ENCODE measurements around the gene NEURL1. TPM values are rescaled to one million over a fixed set of nuclear protein-coding genes. Genes with fewer than 3 reads are reported as not detected.

Gene NEURL1
- total RNA-seq, 2 experiments from 2014 or later, result 1.1 TPM

GRCh38 chr10:103551619-103552602 is 58.4 kb downstream of the NEURL1 start:
- Mint-ChIP-seq H3K4me1 (ENCODE audit: low read depth) (peaks cover 12% of the 10 kb centered on the region), H3K27ac (no peak overlapping the region), H3K27me3 (ENCODE audit: low read depth) (peaks cover 25% of the 10 kb centered on the region), H3K9me3 (ENCODE audit: insufficient read depth) (no peaks in the 10 kb centered on the region), H3K4me3 (no peak overlapping the region), H3K36me3 (ENCODE audit: low read depth) (no peaks in the 10 kb centered on the region)
- DNase-seq, result no peak
- CTCF ChIA-PET, result interaction anchor here (1.5 to 2.0 kb wide), 2 partner anchors 9 to 12 kb away, joined by 4 to 7 read pairs; no protein-coding TSS in a partner anchor
- POLR2A ChIA-PET, result interaction anchor here (0.7 kb wide), 1 partner anchor 9 kb away, joined by 3 read pairs; no protein-coding TSS in a partner anchor
- no peak for ATAC-seq

- H3K9me3 Mint-ChIP-seq (ENCODE audit: insufficient read depth), result no peaks in the 10 kb centered on the region
- CTCF ChIA-PET, result interaction anchor here (1.2 to 2.0 kb wide), 3 partner anchors 10 to 660 kb away, joined by 3 to 7 read pairs (median 4); no protein-coding TSS in a partner anchor
- H3K4me3 Mint-ChIP-seq, result no peak overlapping the region
- peaks cover 12% of the 10 kb centered on the region for H3K4me1 Mint-ChIP-seq (ENCODE audit: low read depth)
- DNase-seq, result no peak
- H3K27me3 Mint-ChIP-seq (ENCODE audit: low read depth), result peaks cover 26% of the 10 kb centered on the region
- no peak for ATAC-seq
- POLR2A ChIA-PET, result interaction anchor here (0.7 kb wide), 1 partner anchor 8 kb away, joined by 3 read pairs; no protein-coding TSS in a partner anchor
- H3K36me3 Mint-ChIP-seq (ENCODE audit: low read depth), result no peaks in the 10 kb centered on the region
- no peak overlapping the region for H3K27ac Mint-ChIP-seq
These were observed 59.6 kb downstream of the NEURL1 start for GRCh38 chr10:103552856-103553742.

DNA sequence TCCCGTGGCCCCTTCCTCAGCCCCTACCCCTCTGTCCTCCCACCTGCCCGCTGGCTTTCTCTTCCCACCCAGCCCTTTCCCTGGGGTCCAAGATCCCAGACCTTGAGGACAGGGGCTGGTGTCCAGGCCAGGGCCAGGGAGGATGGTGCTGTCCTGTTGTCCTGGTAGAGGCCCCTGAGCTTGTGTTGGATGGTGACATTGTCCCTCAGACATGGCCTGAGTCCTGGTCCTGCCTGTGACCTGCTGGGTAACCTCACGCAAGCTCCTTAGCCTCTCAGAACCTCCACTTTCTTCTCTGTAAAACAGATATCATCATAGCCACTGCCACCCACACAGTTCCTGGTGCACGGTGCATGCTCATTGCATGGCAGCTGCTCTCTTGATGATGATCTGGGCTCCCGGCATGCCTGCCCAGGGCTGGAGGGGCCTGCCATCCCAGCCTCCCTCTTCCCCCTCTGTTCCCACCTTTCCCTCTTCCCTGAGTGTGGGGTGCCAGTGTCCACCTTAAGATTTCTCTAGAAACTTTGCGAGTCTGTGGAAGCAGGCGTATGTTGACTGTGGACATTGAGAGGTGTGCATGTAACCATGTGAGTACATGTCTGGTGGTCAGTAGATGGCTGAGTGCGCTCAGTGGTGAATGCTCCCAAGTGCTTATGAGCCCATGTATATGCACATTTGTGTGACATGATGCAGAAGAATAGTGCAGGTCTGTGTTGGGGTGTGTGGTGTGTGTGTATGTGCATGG is 60.4 kb downstream of the NEURL1 start:
- H3K27ac Mint-ChIP-seq, result no peak overlapping the region
- no peak for DNase-seq
- no peak overlapping the region for H3K4me3 Mint-ChIP-seq
- ChIA-PET CTCF (interaction anchor here (1.2 to 2.0 kb wide), 2 partner anchors 10 to 659 kb away, joined by 3 to 7 read pairs; no protein-coding TSS in a partner anchor), POLR2A (no interaction called here)
- peaks cover 19% of the 10 kb centered on the region for H3K4me1 Mint-ChIP-seq (ENCODE audit: low read depth)
- H3K9me3 Mint-ChIP-seq (ENCODE audit: insufficient read depth), result no peaks in the 10 kb centered on the region
- ATAC-seq, result no peak
- peaks cover 32% of the 10 kb centered on the region for H3K27me3 Mint-ChIP-seq (ENCODE audit: low read depth)
- H3K36me3 Mint-ChIP-seq (ENCODE audit: low read depth), result no peaks in the 10 kb centered on the region

DNA sequence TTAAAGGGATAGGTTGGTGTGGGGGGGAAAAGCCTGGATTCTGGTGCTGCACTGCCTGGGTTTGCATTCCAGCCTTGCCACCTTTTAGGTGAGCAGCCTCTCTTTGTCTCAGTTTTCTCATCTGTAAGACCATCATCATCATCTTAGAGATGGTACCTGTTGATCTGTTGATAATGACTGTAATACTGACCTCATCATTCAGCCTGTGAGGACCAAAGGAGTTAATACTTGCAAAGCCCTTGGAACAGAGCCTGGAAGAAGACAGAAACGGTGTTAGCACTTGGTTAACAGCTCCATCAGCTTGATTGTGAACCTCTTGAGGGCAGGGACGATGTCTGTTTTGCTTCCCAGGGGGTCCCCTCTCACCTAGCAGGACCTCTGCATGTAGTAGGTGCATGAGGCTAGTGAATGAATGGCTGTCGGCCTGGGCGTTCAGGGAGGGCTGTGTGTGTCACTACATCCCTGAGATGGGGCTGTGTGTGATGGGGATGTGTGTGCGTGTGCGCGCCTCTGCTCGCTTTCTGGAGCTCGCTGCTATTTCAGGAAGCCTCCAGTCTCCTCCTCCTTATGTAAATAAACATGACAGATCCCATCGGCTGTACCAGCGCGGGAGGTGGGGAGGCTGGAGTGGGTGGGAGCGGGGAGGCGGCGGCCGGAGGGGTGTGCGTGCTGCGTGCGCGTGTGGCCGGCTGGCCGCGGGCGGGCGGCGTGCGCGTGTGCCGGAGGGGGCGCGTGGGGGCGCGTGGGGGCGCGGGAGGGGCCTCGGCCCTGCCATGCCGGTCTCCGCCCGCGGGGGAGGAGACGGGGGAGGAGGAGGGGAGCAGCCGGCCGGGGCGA is 61.2 kb downstream of the NEURL1 start:
- peaks cover 33% of the 10 kb centered on the region for H3K27me3 Mint-ChIP-seq (ENCODE audit: low read depth)
- no peaks in the 10 kb centered on the region for H3K9me3 Mint-ChIP-seq (ENCODE audit: insufficient read depth)
- H3K36me3 Mint-ChIP-seq (ENCODE audit: low read depth), result no peaks in the 10 kb centered on the region
- POLR2A ChIA-PET, result no interaction called here
- no peak overlapping the region for H3K27ac Mint-ChIP-seq
- peaks cover 24% of the 10 kb centered on the region for H3K4me1 Mint-ChIP-seq (ENCODE audit: low read depth)
- peak overlapping the region; percentile 54 for H3K4me3 Mint-ChIP-seq
- ATAC-seq (peak; percentile 45), DNase-seq (no peak)
- CTCF ChIA-PET, result interaction anchor here (1.0 kb wide), 1 partner anchor 10 kb away, joined by 3 read pairs; no protein-coding TSS in a partner anchor

GRCh38 chr10:103555325-103555649 is 61.8 kb downstream of the NEURL1 start:
- ChIA-PET POLR2A (no interaction called here), CTCF (interaction anchor here (1.0 kb wide), 1 partner anchor 9 kb away, joined by 3 read pairs; no protein-coding TSS in a partner anchor)
- Mint-ChIP-seq H3K4me3 (no peak overlapping the region), H3K27me3 (ENCODE audit: low read depth) (peaks cover 38% of the 10 kb centered on the region), H3K27ac (no peak overlapping the region), H3K9me3 (ENCODE audit: insufficient read depth) (no peaks in the 10 kb centered on the region), H3K4me1 (ENCODE audit: low read depth) (peaks cover 24% of the 10 kb centered on the region), H3K36me3 (ENCODE audit: low read depth) (no peaks in the 10 kb centered on the region)
- no peak for ATAC-seq
- DNase-seq, result no peak

DNA sequence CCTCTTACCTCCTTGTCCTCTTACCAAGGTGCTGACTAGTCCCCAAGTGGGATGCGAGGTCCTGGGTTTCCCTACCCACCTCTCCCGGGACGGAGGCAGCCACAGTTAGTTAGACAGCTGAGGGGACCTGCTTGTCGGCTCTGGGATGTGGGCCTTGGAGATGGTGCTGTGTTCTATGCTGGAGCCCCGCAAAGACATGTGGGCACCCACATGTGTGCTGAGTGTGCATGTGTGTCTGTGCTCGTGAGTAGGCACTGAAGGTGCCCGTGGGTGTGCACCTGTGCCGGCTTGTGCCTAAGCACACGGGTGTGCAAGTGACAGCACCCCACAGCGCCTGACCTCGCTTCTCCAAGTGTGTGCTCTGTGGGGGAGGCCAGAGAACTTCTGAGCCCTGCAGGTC is 62.2 kb downstream of the NEURL1 start:
- Mint-ChIP-seq H3K4me3 (no peak overlapping the region), H3K36me3 (ENCODE audit: low read depth) (no peaks in the 10 kb centered on the region), H3K27me3 (ENCODE audit: low read depth) (peaks cover 41% of the 10 kb centered on the region), H3K4me1 (ENCODE audit: low read depth) (peaks cover 24% of the 10 kb centered on the region), H3K9me3 (ENCODE audit: insufficient read depth) (no peaks in the 10 kb centered on the region), H3K27ac (no peak overlapping the region)
- ATAC-seq, result no peak
- CTCF ChIA-PET, result no interaction called here
- POLR2A ChIA-PET, result no interaction called here
- no peak for DNase-seq

GRCh38 chr10:103556383-103557007 is 63.0 kb downstream of the NEURL1 start:
- no peak for DNase-seq
- no peak for ATAC-seq
- ChIA-PET POLR2A (no interaction called here), CTCF (no interaction called here)
- peaks cover 24% of the 10 kb centered on the region for H3K4me1 Mint-ChIP-seq (ENCODE audit: low read depth)
- no peak overlapping the region for H3K4me3 Mint-ChIP-seq
- H3K27me3 Mint-ChIP-seq (ENCODE audit: low read depth), result peaks cover 41% of the 10 kb centered on the region
- no peaks in the 10 kb centered on the region for H3K9me3 Mint-ChIP-seq (ENCODE audit: insufficient read depth)
- H3K27ac Mint-ChIP-seq, result no peak overlapping the region
- H3K36me3 Mint-ChIP-seq (ENCODE audit: low read depth), result no peaks in the 10 kb centered on the region

GRCh38 chr10:103557455-103557854 is 64.0 kb downstream of the NEURL1 start:
- no peak for ATAC-seq

GRCh38 chr10:103558911-103559310 is 65.4 kb downstream of the NEURL1 start:
- Mint-ChIP-seq H3K4me1 (ENCODE audit: low read depth) (peaks cover 21% of the 10 kb centered on the region), H3K36me3 (ENCODE audit: low read depth) (no peaks in the 10 kb centered on the region), H3K27ac (no peak overlapping the region), H3K4me3 (no peak overlapping the region), H3K9me3 (ENCODE audit: insufficient read depth) (no peaks in the 10 kb centered on the region), H3K27me3 (ENCODE audit: low read depth) (peaks cover 35% of the 10 kb centered on the region)
- ATAC-seq (no peak), DNase-seq (no peak)
- ChIA-PET POLR2A (no interaction called here), CTCF (interaction anchor here (0.9 kb wide), 2 partner anchors 16 to 128 kb away, joined by 3 to 4 read pairs; no protein-coding TSS in a partner anchor)

More at GRCh38 chr10:103557455-103557854, 64.0 kb downstream of the NEURL1 start:
- POLR2A ChIA-PET, result no interaction called here
- H3K36me3 Mint-ChIP-seq (ENCODE audit: low read depth), result no peaks in the 10 kb centered on the region
- no peak overlapping the region for H3K27ac Mint-ChIP-seq
- no peaks in the 10 kb centered on the region for H3K9me3 Mint-ChIP-seq (ENCODE audit: insufficient read depth)
- CTCF ChIA-PET, result no interaction called here
- peaks cover 24% of the 10 kb centered on the region for H3K4me1 Mint-ChIP-seq (ENCODE audit: low read depth)
- no peak for DNase-seq
- H3K27me3 Mint-ChIP-seq (ENCODE audit: low read depth), result peaks cover 41% of the 10 kb centered on the region
- no peak overlapping the region for H3K4me3 Mint-ChIP-seq

- no peaks in the 10 kb centered on the region for H3K36me3 Mint-ChIP-seq (ENCODE audit: low read depth)
- peaks cover 13% of the 10 kb centered on the region for H3K4me1 Mint-ChIP-seq (ENCODE audit: low read depth)
- H3K27me3 Mint-ChIP-seq (ENCODE audit: low read depth), result peaks cover 26% of the 10 kb centered on the region
- DNase-seq (no peak), ATAC-seq (no peak)
- ChIA-PET CTCF (no interaction called here), POLR2A (no interaction called here)
- no peaks in the 10 kb centered on the region for H3K9me3 Mint-ChIP-seq (ENCODE audit: insufficient read depth)
- no peak overlapping the region for H3K27ac Mint-ChIP-seq
- no peak overlapping the region for H3K4me3 Mint-ChIP-seq
These were observed 66.3 kb downstream of the NEURL1 start for GRCh38 chr10:103559776-103560175.
